GM18867 (cell line): ENCODE measurements around the gene SMIM23.

ENCODE experiments used
- ATAC-seq: cut with Tn5 transposase; IDR thresholded peaks from one replicate; pipeline ENCODE4 v1.9.1; 2021; ENCODE audit warnings: mild to moderate bottlenecking, moderate library complexity; ENCODE audit not compliant: unreplicated experiment

The SMIM23 gene

GRCh38 chr5:171813270-171813669 is 27.7 kb downstream of the SMIM23 start:
- no peak for ATAC-seq

- ATAC-seq = no peak
These were observed 28.3 kb downstream of the SMIM23 start for GRCh38 chr5:171813813-171814490.

- ATAC-seq = no peak
These were observed 31.0 kb downstream of the SMIM23 start for GRCh38 chr5:171816666-171817065.

- no peak for ATAC-seq
These were observed 34.9 kb downstream of the SMIM23 start for GRCh38 chr5:171820561-171820960.

- no peak for ATAC-seq
These were observed 35.7 kb downstream of the SMIM23 start for GRCh38 chr5:171821286-171821685.

- peak; percentile 48 for ATAC-seq
These were observed 37.7 kb downstream of the SMIM23 start for GRCh38 chr5:171823269-171823668.

GRCh38 chr5:171825051-171825450 is 39.4 kb downstream of the SMIM23 start:
- no peak for ATAC-seq

- no peak for ATAC-seq
These were observed 40.5 kb downstream of the SMIM23 start for GRCh38 chr5:171826132-171826531.

GRCh38 chr5:171827162-171827561 is 41.5 kb downstream of the SMIM23 start:
- ATAC-seq = no peak

GRCh38 chr5:171830686-171831085 is 45.1 kb downstream of the SMIM23 start:
- no peak for ATAC-seq

GRCh38 chr5:171832775-171833174 is 47.2 kb downstream of the SMIM23 start:
- no peak for ATAC-seq

- ATAC-seq = no peak
These were observed 48.8 kb downstream of the SMIM23 start for GRCh38 chr5:171834461-171834860.

GRCh38 chr5:171835066-171835465 is 49.4 kb downstream of the SMIM23 start:
- ATAC-seq = no peak

- no peak for ATAC-seq
These were observed 51.9 kb downstream of the SMIM23 start for GRCh38 chr5:171837522-171837921.

GRCh38 chr5:171838066-171838465 is 52.4 kb downstream of the SMIM23 start:
- no peak for ATAC-seq

- no peak for ATAC-seq
These were observed 53.5 kb downstream of the SMIM23 start for GRCh38 chr5:171839112-171839511.

- no peak for ATAC-seq
These were observed 54.4 kb downstream of the SMIM23 start for GRCh38 chr5:171840066-171840465.
